Endometrial microvascular endothelial cells (primary cell): ENCODE data around the gene SARDH. TPM values are rescaled to one million over a fixed set of nuclear protein-coding genes. Genes with fewer than 3 reads are reported as not detected.

ENCODE experiments used
- in situ Hi-C: cut with HindIII; loops from 2 replicates; pipeline ENCODE4 v1.10.0; 2017; ENCODE audit warnings: low sequenced_read_pairs, low pct_unique_long_range_greater_than_20kb; ENCODE audit errors: inconsistent ontology term
- total RNA-seq: library from RNA; depleted of rRNA; stranded (reverse); fragments of >200 nt; gene quantifications from one replicate; pipeline ENCODE4 v1.2.3, GENCODE V29; 2015; ENCODE audit errors: inconsistent ontology term

The SARDH gene
- total RNA-seq, 1 donor from 2014 or later, result not detected

- in situ Hi-C loops, result no loop called here
These were observed 28.2 kb downstream of the SARDH start for GRCh38 chr9:133709691-133710571.

- in situ Hi-C loops, result no loop called here
These were observed 29.0 kb downstream of the SARDH start for GRCh38 chr9:133709015-133709611.

- in situ Hi-C loops, result no loop called here
These were observed 29.7 kb downstream of the SARDH start for GRCh38 chr9:133708246-133709014.

- in situ Hi-C loops, result no loop called here
These were observed 30.3 kb downstream of the SARDH start for GRCh38 chr9:133707763-133708245.

GRCh38 chr9:133707065-133707762, 30.9 kb downstream of the SARDH start:
- in situ Hi-C loops, result no loop called here

- in situ Hi-C loops, result no loop called here
These were observed 31.7 kb downstream of the SARDH start for GRCh38 chr9:133706307-133707050.

GRCh38 chr9:133705576-133705975, 32.6 kb downstream of the SARDH start:
- in situ Hi-C loops, result no loop called here

GRCh38 chr9:133704711-133705181, 33.4 kb downstream of the SARDH start:
- in situ Hi-C loops, result no loop called here

- in situ Hi-C loops, result no loop called here
These were observed 34.4 kb downstream of the SARDH start for GRCh38 chr9:133703591-133704399.

- in situ Hi-C loops, result no loop called here
These were observed 35.2 kb downstream of the SARDH start for GRCh38 chr9:133702798-133703590.

- in situ Hi-C loops, result no loop called here
These were observed 36.0 kb downstream of the SARDH start for GRCh38 chr9:133701981-133702797.

GRCh38 chr9:133701321-133701980, 36.7 kb downstream of the SARDH start:
- in situ Hi-C loops, result no loop called here

GRCh38 chr9:133700819-133701320, 37.3 kb downstream of the SARDH start:
- in situ Hi-C loops, result no loop called here

- in situ Hi-C loops, result no loop called here
These were observed 38.6 kb downstream of the SARDH start for GRCh38 chr9:133699546-133699945.

GRCh38 chr9:133696071-133696472, 42.1 kb downstream of the SARDH start:
- in situ Hi-C loops, result no loop called here
